B cell (primary cell): Measurements from ENCODE around the gene TSPYL1.
"Not testable (repeated sequence)": the region's sequence is repeated elsewhere in the genome, so short reads cannot be mapped to it uniquely, and the experiment has no call there.

Experiments used
- EZH2 ChIP-seq: IDR thresholded peaks from 2 replicates; pipeline ENCODE4 v1.6.1; 2012; ENCODE audit warnings: borderline replicate concordance, low read depth, mild to moderate bottlenecking, moderate library complexity, low read length; ENCODE audit not compliant: insufficient read depth, poor library complexity, severe bottlenecking
- TF ChIP-seq, protein P1 (sequence below): fragments of 200-600 bp; IDR thresholded peaks from one replicate; pipeline ENCODE4 v1.8.0; 2022; ENCODE audit warnings: antibody characterized with exemption, mild to moderate bottlenecking

DNA sequence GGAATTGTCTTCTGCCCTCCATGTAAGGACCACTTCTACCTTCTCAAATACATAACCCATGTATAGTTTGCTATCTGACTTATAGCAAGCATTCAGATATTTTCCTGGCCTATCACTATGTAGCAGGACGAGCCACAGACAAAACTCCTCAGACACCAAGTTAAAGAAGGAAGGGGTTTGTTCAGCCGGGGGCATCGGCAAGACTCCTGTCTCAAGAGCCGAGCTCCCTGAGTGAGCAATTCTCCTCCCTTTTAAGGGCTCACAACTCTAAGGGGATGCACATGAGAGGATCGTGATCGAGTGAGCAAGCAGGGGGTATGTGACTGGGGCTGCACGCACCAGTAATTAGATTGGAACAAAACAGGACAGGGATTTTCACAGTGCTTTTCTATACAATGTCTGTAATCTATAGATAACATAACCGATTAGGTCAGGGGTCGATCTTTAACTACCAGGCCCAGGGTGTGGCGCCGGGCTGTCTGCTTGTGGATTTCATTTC is 46.0 kb upstream of the TSPYL1 start:
- TF ChIP-seq, protein P1, sequence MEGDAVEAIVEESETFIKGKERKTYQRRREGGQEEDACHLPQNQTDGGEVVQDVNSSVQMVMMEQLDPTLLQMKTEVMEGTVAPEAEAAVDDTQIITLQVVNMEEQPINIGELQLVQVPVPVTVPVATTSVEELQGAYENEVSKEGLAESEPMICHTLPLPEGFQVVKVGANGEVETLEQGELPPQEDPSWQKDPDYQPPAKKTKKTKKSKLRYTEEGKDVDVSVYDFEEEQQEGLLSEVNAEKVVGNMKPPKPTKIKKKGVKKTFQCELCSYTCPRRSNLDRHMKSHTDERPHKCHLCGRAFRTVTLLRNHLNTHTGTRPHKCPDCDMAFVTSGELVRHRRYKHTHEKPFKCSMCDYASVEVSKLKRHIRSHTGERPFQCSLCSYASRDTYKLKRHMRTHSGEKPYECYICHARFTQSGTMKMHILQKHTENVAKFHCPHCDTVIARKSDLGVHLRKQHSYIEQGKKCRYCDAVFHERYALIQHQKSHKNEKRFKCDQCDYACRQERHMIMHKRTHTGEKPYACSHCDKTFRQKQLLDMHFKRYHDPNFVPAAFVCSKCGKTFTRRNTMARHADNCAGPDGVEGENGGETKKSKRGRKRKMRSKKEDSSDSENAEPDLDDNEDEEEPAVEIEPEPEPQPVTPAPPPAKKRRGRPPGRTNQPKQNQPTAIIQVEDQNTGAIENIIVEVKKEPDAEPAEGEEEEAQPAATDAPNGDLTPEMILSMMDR = not testable (repeated sequence)
- not testable (repeated sequence) for TF ChIP-seq EZH2
